Neural progenitor cell (in vitro differentiated cells): ENCODE data around the gene CDH2.

ENCODE experiments used
- CTCF ChIP-seq: fragments of 200-600 bp; sonication (generic); IDR thresholded peaks from 2 replicates; pipeline ENCODE4 v1.5.1; 2017; ENCODE audit warnings: antibody characterized with exemption, mild to moderate bottlenecking
- EZH2 ChIP-seq: fragments of 200-600 bp; sonication (generic); IDR thresholded peaks from 2 replicates; pipeline ENCODE4 v1.6.1; 2017; ENCODE audit warnings: antibody characterized with exemption, mild to moderate bottlenecking, moderate library complexity

GRCh38 chr18:28108254-28108653 lies 68.7 kb downstream of the CDH2 start:
- no peak for TF ChIP-seq CTCF
- TF ChIP-seq EZH2: no peak
